Caco-2 (cell line): ENCODE data around the gene HOXD11. TPM values are rescaled to one million over a fixed set of nuclear protein-coding genes. Genes with fewer than 3 reads are reported as not detected.

Source experiments
- BruUV-seq: library from RNA; stranded (reverse); fragments of 400-500 nt; replicated peaks from 2 replicates; lab custom pipeline; 2021; lab: Mats Ljungman, UMichigan
- CTCF ChIA-PET: fragments of 300-600 bp; sonication (Branson Sonifier 250); formaldehyde crosslinking; loops from one replicate; lab custom pipeline; 2022; ENCODE audit warnings: antibody characterized with exemption; lab: Charles Lee
- POLR2A ChIA-PET: fragments of 300-600 bp; sonication (Branson Sonifier 250); formaldehyde crosslinking; loops from one replicate; lab custom pipeline; 2022; ENCODE audit warnings: antibody characterized with exemption; lab: Charles Lee
- DNase-seq, 2 experiments: peaks; one replicate each; pipeline versions ENCODE4 v3.0.0 to v3.0.0-alpha.2; 2020 to 2022
- H3K27me3 ChIP-seq: replicated peaks from 2 replicates; pipeline ENCODE4 v1.6.0; 2011; ENCODE audit warnings: low read length; ENCODE audit not compliant: control insufficient read depth, insufficient read depth
- H3K36me3 ChIP-seq: 2 replicates; pipeline ENCODE4 v1.5.1; 2011; ENCODE audit warnings: low read length; ENCODE audit not compliant: control insufficient read depth, insufficient read depth
- H3K4me1 ChIP-seq: fragments of 250-450 bp; sonication (Bioruptor Pico); 2 replicates; pipeline ENCODE4 v1.5.1; 2020; ENCODE audit warnings: mild to moderate bottlenecking
- H3K4me3 ChIP-seq: 2 replicates; pipeline ENCODE4 v1.5.1; 2011; ENCODE audit warnings: low read depth, mild to moderate bottlenecking, control low read depth, low read length
- H3K9me3 ChIP-seq: fragments of 250-450 bp; sonication (Bioruptor Pico); 2 replicates; pipeline ENCODE4 v1.5.1; 2020; ENCODE audit warnings: mild to moderate bottlenecking, moderate library complexity
- H3K27ac Mint-ChIP-seq: one replicate; pipeline ENCODE4 v1.8.0; 2022; ENCODE audit warnings: mixed read lengths; ENCODE audit not compliant: unreplicated experiment
- H3K27me3 Mint-ChIP-seq: one replicate; pipeline ENCODE4 v1.8.0; 2022; ENCODE audit warnings: mixed read lengths; ENCODE audit not compliant: insufficient read depth, unreplicated experiment
- H3K36me3 Mint-ChIP-seq: one replicate; pipeline ENCODE4 v1.8.0; 2022; ENCODE audit warnings: mild to moderate bottlenecking, mixed read lengths; ENCODE audit not compliant: insufficient read depth, unreplicated experiment
- H3K4me1 Mint-ChIP-seq: one replicate; pipeline ENCODE4 v1.8.0; 2022; ENCODE audit warnings: low read depth, mixed read lengths; ENCODE audit not compliant: unreplicated experiment
- H3K4me3 Mint-ChIP-seq: one replicate; pipeline ENCODE4 v1.8.0; 2022; ENCODE audit warnings: mild to moderate bottlenecking, moderate library complexity, mixed read lengths; ENCODE audit not compliant: unreplicated experiment
- H3K9me3 Mint-ChIP-seq: one replicate; pipeline ENCODE4 v1.8.0; 2022; ENCODE audit warnings: mixed read lengths; ENCODE audit not compliant: unreplicated experiment
- intact Hi-C: fragments of 100-400 bp; cut with micrococcal nuclease; formaldehyde crosslinking; loops from one replicate; pipeline ENCODE4 v1.10.0; 2022; ENCODE audit not compliant: unreplicated experiment
- total RNA-seq: library from RNA; stranded (reverse); gene quantifications from 2 replicates; pipeline ENCODE4 v1.2.3, GENCODE V29; 2022
- TF ChIP-seq, protein P1 (sequence below), 2 experiments: fragments of 200-600 bp in 1 of 2; IDR thresholded peaks; 1 replicate in 1 of 2; 2 replicates in 1 of 2; pipeline versions ENCODE4 v1.5.1 to v1.8.0; 2011 to 2022; ENCODE audit warnings: antibody characterized with exemption in 1 of 2, control low read depth in 1 of 2, inconsistent platforms in 1 of 2, low read depth in 1 of 2, low read length in 1 of 2, mild to moderate bottlenecking in 1 of 2, moderate library complexity in 1 of 2; ENCODE audit not compliant: insufficient read depth in 1 of 2, severe bottlenecking in 1 of 2, unreplicated experiment in 1 of 2

The HOXD11 gene
- total RNA-seq, 1 experiment from 2014 or later = not detected

- no peak for DNase-seq
- H3K36me3 Mint-ChIP-seq = no peaks in the 10 kb centered on the region
- TF ChIP-seq, protein P1, sequence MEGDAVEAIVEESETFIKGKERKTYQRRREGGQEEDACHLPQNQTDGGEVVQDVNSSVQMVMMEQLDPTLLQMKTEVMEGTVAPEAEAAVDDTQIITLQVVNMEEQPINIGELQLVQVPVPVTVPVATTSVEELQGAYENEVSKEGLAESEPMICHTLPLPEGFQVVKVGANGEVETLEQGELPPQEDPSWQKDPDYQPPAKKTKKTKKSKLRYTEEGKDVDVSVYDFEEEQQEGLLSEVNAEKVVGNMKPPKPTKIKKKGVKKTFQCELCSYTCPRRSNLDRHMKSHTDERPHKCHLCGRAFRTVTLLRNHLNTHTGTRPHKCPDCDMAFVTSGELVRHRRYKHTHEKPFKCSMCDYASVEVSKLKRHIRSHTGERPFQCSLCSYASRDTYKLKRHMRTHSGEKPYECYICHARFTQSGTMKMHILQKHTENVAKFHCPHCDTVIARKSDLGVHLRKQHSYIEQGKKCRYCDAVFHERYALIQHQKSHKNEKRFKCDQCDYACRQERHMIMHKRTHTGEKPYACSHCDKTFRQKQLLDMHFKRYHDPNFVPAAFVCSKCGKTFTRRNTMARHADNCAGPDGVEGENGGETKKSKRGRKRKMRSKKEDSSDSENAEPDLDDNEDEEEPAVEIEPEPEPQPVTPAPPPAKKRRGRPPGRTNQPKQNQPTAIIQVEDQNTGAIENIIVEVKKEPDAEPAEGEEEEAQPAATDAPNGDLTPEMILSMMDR (IDR thresholded peaks at IDR 0.05; ENCODE audit: insufficient read depth in 1 of 2, low read depth in 1 of 2, low read length in 1 of 2, severe bottlenecking in 1 of 2, unreplicated experiment in 1 of 2) = no peak
- H3K27me3 Mint-ChIP-seq = peaks cover 57% of the 10 kb centered on the region
- peaks cover 28% of the 10 kb centered on the region for H3K4me1 Mint-ChIP-seq
- H3K4me1 ChIP-seq = peaks cover 25% of the 10 kb centered on the region
- no peaks in the 10 kb centered on the region for H3K36me3 ChIP-seq
- POLR2A ChIA-PET = no interaction called here
- H3K4me3 Mint-ChIP-seq = no peak overlapping the region
- no peaks in the 10 kb centered on the region for H3K9me3 ChIP-seq
- no TSS peak for BruUV-seq
- intact Hi-C loops = no loop called here
- H3K27me3 ChIP-seq = peaks cover 16% of the 10 kb centered on the region
- CTCF ChIA-PET = no interaction called here
- no peak overlapping the region for H3K27ac Mint-ChIP-seq
- no peaks in the 10 kb centered on the region for H3K9me3 Mint-ChIP-seq
- no peak overlapping the region for H3K4me3 ChIP-seq
Observed at GRCh38 chr2:176133389-176133788, 26.3 kb downstream of the HOXD11 start.

GRCh38 chr2:176134035-176134434 lies 27.0 kb downstream of the HOXD11 start:
- Histone ChIP-seq H3K36me3 (no peaks in the 10 kb centered on the region), H3K4me1 (peaks cover 23% of the 10 kb centered on the region), H3K27me3 (peaks cover 10% of the 10 kb centered on the region), H3K9me3 (no peaks in the 10 kb centered on the region), H3K4me3 (no peak overlapping the region)
- H3K9me3 Mint-ChIP-seq = no peaks in the 10 kb centered on the region
- CTCF ChIA-PET = no interaction called here
- peaks cover 53% of the 10 kb centered on the region for H3K27me3 Mint-ChIP-seq
- POLR2A ChIA-PET = no interaction called here
- H3K36me3 Mint-ChIP-seq = no peaks in the 10 kb centered on the region
- TF ChIP-seq, protein P1 (IDR thresholded peaks at IDR 0.05; ENCODE audit: insufficient read depth in 1 of 2, low read depth in 1 of 2, low read length in 1 of 2, severe bottlenecking in 1 of 2, unreplicated experiment in 1 of 2) = no peak
- no peak overlapping the region for H3K4me3 Mint-ChIP-seq
- peaks cover 22% of the 10 kb centered on the region for H3K4me1 Mint-ChIP-seq
- intact Hi-C loops = no loop called here
- DNase-seq = no peak
- H3K27ac Mint-ChIP-seq = no peak overlapping the region
- no TSS peak for BruUV-seq

DNA sequence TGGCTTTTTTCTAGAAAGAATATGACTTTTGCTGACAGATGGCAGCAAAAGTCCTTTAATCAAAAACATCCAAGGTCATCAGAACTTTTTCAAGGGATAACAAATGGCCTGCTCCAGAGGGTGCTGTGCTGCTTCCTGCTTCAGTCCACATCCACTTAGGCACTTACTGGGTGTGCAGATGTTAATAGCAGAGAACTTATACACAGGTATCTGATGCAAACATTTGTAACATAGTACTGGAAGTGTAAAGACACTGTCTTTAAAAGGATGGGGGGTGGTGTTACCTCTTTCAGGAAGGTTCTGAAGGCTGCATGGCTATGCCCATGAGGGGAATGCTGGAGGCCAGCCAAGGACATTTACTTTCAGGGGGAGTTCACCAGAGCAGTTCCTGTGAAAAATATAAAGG lies 28.0 kb downstream of the HOXD11 start:
- Mint-ChIP-seq H3K27ac (no peak overlapping the region), H3K4me3 (peak overlapping the region; percentile 76), H3K4me1 (peaks cover 20% of the 10 kb centered on the region), H3K9me3 (no peaks in the 10 kb centered on the region), H3K36me3 (no peaks in the 10 kb centered on the region), H3K27me3 (peaks cover 53% of the 10 kb centered on the region)
- H3K4me1 ChIP-seq = peaks cover 19% of the 10 kb centered on the region
- intact Hi-C loops = loop anchor here (1.0 to 5.0 kb wide), 2 partner anchors 52 to 320 kb away; partner anchors contain the start of gene HOXD1
- POLR2A ChIA-PET = no interaction called here
- TF ChIP-seq, protein P1 (IDR thresholded peaks at IDR 0.05; ENCODE audit: insufficient read depth in 1 of 2, low read depth in 1 of 2, low read length in 1 of 2, severe bottlenecking in 1 of 2, unreplicated experiment in 1 of 2) = no peak
- no peak for DNase-seq
- CTCF ChIA-PET = no interaction called here
- BruUV-seq = no TSS peak
- no peak overlapping the region for H3K4me3 ChIP-seq
- H3K36me3 ChIP-seq = no peaks in the 10 kb centered on the region
- no peaks in the 10 kb centered on the region for H3K9me3 ChIP-seq
- H3K27me3 ChIP-seq = peaks cover 8% of the 10 kb centered on the region
